ENCODE measurements around the gene KCNE1. TPM values are rescaled to one million over a fixed set of nuclear protein-coding genes. Genes with fewer than 3 reads are reported as not detected.

KCNE1 gene
- total and polyA plus RNA-seq, 10 of the 15 experiments (the other 5 are each of a cell fraction or from before 2014, with no cell fraction given) = 0.06 to 0.18 (median 0.09) TPM; not detected in 5

GRCh38 chr21:34552360-34553098, 40.5 kb upstream of the KCNE1 start (continued):
- TF ChIP-seq REST (IDR thresholded peaks at IDR 0.05; ENCODE audit: low read depth, low read length) = no peak
- no peak for TF ChIP-seq ZNF274 (IDR thresholded peaks at IDR 0.05; ENCODE audit: insufficient read depth, insufficient read length)
- no peak for TF ChIP-seq GATAD2B (conservative IDR thresholded peaks at IDR 0.05; ENCODE audit: low read depth)

- H3K4me2 ChIP-seq (ENCODE audit: control insufficient read depth, insufficient read depth) = no peak overlapping the region
- H3K4me3 ChIP-seq = no peak overlapping the region
- peaks cover 18% of the 10 kb centered on the region for H3K4me1 ChIP-seq (ENCODE audit: control insufficient read depth, insufficient read depth, low read length)
- no peak overlapping the region for H3K9ac ChIP-seq (ENCODE audit: control insufficient read depth, insufficient read depth, low read length)
- CTCF ChIA-PET = no interaction called here
- BruUV-seq (replicated peaks) = no TSS peak
- H4K20me1 ChIP-seq (ENCODE audit: control insufficient read depth, insufficient read depth) = no peaks in the 10 kb centered on the region
- DNase-seq (ENCODE audit: low read depth, low spot score) (no peak), FAIRE-seq (no peak), ATAC-seq (no peak)
- intact Hi-C loops (cut with micrococcal nuclease; ENCODE audit: unreplicated experiment) = no loop called here
- POLR2A ChIA-PET = no interaction called here
- RAD21 ChIA-PET (ENCODE audit: unreplicated experiment) = no interaction called here
- H2AFZ ChIP-seq (ENCODE audit: control insufficient read depth, low read depth, low read length) = no peak overlapping the region
- no peaks in the 10 kb centered on the region for H3K79me2 ChIP-seq (ENCODE audit: control insufficient read depth, insufficient read depth, low read length)
- H3K9me3 ChIP-seq (replicated peaks; ENCODE audit: control insufficient read depth, insufficient read depth, low read length) = peaks cover 5% of the 10 kb centered on the region; the same call in 2 of the 3 replicates
- 97% methylated on average over 2 of the region's 2 CpGs for WGBS (ENCODE audit: insufficient coverage, insufficient replicate concordance, low lambda C conversion rate, missing lambda C conversion rate)
- SMC1A ChIA-PET (ENCODE audit: uncharacterized antibody, unreplicated experiment) = interaction anchor here (0.9 kb wide), 1 partner anchor 39 kb away, joined by 3 read pairs; no protein-coding TSS in a partner anchor
- no peaks in the 10 kb centered on the region for H3K27me3 ChIP-seq (replicated peaks in 1 of 2; ENCODE audit: control insufficient read depth in 2 of 2, insufficient read depth in 2 of 2, low read length in 1 of 2)
- in situ Hi-C loops (cut with MboI) = no loop called here
- H3K36me3 ChIP-seq (ENCODE audit: control insufficient read depth in 2 of 2, insufficient read depth in 2 of 2, low read length in 1 of 2) = no peaks in the 10 kb centered on the region
- no peak overlapping the region for H3K27ac ChIP-seq (ENCODE audit: control insufficient read depth, insufficient read depth)
- TF ChIP-seq PAX5 (IDR thresholded peaks at IDR 0.05; ENCODE audit: borderline replicate concordance, low read depth, low read length) = no peak
- no peak for TF ChIP-seq FOXK2 (IDR thresholded peaks at IDR 0.05)
- TF ChIP-seq ELK1 (IDR thresholded peaks at IDR 0.05; ENCODE audit: low read depth, low read length) = no peak
- TF ChIP-seq BCLAF1 (IDR thresholded peaks at IDR 0.05) = no peak
Measured at GRCh38 chr21:34550182-34550799, 38.3 kb upstream of the KCNE1 start.

All from GM12878 (cell line).